Measurements from ENCODE around the gene ITK. TPM values are rescaled to one million over a fixed set of nuclear protein-coding genes. Genes with fewer than 3 reads are reported as not detected.

Gene ITK
- total and polyA plus RNA-seq, 2 of the 8 experiments (the other 6 are each of a cell fraction or from before 2014, with no cell fraction given): 0.05 TPM; not detected in 1

DNA sequence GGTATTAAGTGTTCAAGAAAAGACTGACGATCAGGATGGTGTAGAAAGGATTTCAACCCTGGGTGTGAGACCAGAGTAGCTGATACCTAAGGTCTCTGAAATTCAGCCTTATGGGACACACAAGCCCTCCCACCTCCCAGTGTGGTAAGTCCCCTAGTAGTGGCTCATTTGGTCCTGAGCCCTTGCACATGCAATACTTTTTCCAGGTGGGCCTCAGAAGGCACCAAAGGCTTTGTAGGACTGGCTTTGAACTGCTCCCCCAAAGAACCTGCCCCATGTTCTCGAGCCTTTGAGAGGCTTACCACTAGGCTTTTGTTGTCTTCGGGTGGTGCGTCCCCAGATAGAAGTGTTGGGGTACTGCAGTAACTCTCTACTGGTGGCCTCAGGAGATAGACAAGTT lies 15.4 kb upstream of the ITK start:
- Histone ChIP-seq H4K8ac (ENCODE audit: extremely low read depth, insufficient read depth, low read length) (no peak overlapping the region), H4K5ac (ENCODE audit: insufficient read length, low read depth, low read length) (no peak overlapping the region), H3K9ac (replicated peaks in 1 of 4; ENCODE audit: extremely low read depth in 1 of 4, low read depth in 3 of 4, low read length in 3 of 4) (no peak overlapping the region), H2AFZ (ENCODE audit: low read length) (no peak overlapping the region), H3K23me2 (ENCODE audit: low read depth, low read length) (no peaks in the 10 kb centered on the region; the same call in 1 of the 2 replicates), H4K20me1 (replicated peaks in 1 of 2; ENCODE audit: control insufficient read depth in 1 of 2, insufficient read depth in 2 of 2, low read length in 2 of 2) (no peaks in the 10 kb centered on the region), H3K14ac (ENCODE audit: insufficient read length) (no peak overlapping the region), H4K91ac (replicated peaks; ENCODE audit: insufficient read length, low read length) (no peak overlapping the region), H3K79me2 (ENCODE audit: control insufficient read depth in 1 of 2, insufficient read depth in 2 of 2, low read length in 2 of 2) (no peaks in the 10 kb centered on the region), H2BK12ac (ENCODE audit: low read depth, low read length) (no peak overlapping the region), H2BK5ac (ENCODE audit: low read depth, low read length) (no peak overlapping the region), H3K4me1 (replicated peaks in 1 of 4; ENCODE audit: control insufficient read depth in 3 of 4, insufficient read depth in 4 of 4, low read length in 3 of 4) (no peaks in the 10 kb centered on the region), H3K23ac (ENCODE audit: insufficient read length) (no peak overlapping the region), H3K4me2 (ENCODE audit: insufficient read depth in 1 of 2, low read depth in 2 of 2, low read length in 2 of 2) (no peak overlapping the region), H3K4me3 (ENCODE audit: extremely low read depth in 1 of 4, insufficient read depth in 2 of 4, low read depth in 3 of 4, low read length in 4 of 4) (no peak overlapping the region), H3K27ac (ENCODE audit: low read depth, low read length) (no peak overlapping the region), H3K4ac (replicated peaks; ENCODE audit: insufficient read length, low read depth, low read length) (no peak overlapping the region), H2BK15ac (ENCODE audit: low read length) (no peak overlapping the region), H2AK5ac (ENCODE audit: low read depth, low read length) (no peak overlapping the region), H3K79me1 (ENCODE audit: low read depth, low read length) (no peaks in the 10 kb centered on the region), H3K56ac (replicated peaks; ENCODE audit: insufficient read length, low read depth, low read length) (no peak overlapping the region), H3K27me3 (replicated peaks in 1 of 4; ENCODE audit: control insufficient read depth in 3 of 4, extremely low read depth in 1 of 4, insufficient read depth in 3 of 4, low read length in 3 of 4) (no peaks in the 10 kb centered on the region), H2BK120ac (replicated peaks; ENCODE audit: low read depth, low read length) (no peak overlapping the region), H2BK20ac (ENCODE audit: low read length) (no peak overlapping the region), H3K18ac (ENCODE audit: extremely low read depth, low read length) (no peak overlapping the region), H3K36me3 (ENCODE audit: control insufficient read depth in 2 of 4, insufficient read depth in 4 of 4, low read length in 3 of 4) (no peaks in the 10 kb centered on the region), H3K9me3 (ENCODE audit: insufficient read depth in 2 of 2, low read depth in 1 of 2, low read length in 1 of 2) (no peaks in the 10 kb centered on the region)
- no peak for DNase-seq (ENCODE audit: low read depth in 1 of 2, low spot score in 2 of 2)
- no peak for FAIRE-seq
- no peak for TF ChIP-seq EZH2 (IDR thresholded peaks at IDR 0.05; ENCODE audit: low read depth, low read length, severe bottlenecking)
- no peak for TF ChIP-seq KDM4A (IDR thresholded peaks at IDR 0.05; ENCODE audit: low read depth, low read length, severe bottlenecking)
- ChIA-PET POLR2A (ENCODE audit: partially characterized antibody) (no interaction called here), CTCF (ENCODE audit: partially characterized antibody) (interaction anchor here (1.6 kb wide), 1 partner anchor 8 kb away, joined by 5 read pairs; no protein-coding TSS in a partner anchor)
- WGBS, 2 experiments (ENCODE audit: extremely low coverage in 1 of 2, insufficient coverage in 1 of 2, insufficient read length in 1 of 2, insufficient replicate concordance in 2 of 2, low coverage in 1 of 2, low lambda C conversion rate in 2 of 2, missing lambda C conversion rate in 1 of 2): 92% methylated on average over 4 of the region's 4 CpGs; no CpG with 5 or more reads in 1 of the 2 experiments

Measured in H1 (cell line).